HuH-7.5 (cell line): ENCODE measurements around the gene MRPL38.
"Not testable (repeated sequence)": the region's sequence is repeated elsewhere in the genome, so short reads cannot be mapped to it uniquely, and the experiment has no call there.

Source experiments
- DNase-seq: peaks from one replicate; pipeline ENCODE4 v3.0.0; 2011; ENCODE audit warnings: low spot score

Gene MRPL38

DNA sequence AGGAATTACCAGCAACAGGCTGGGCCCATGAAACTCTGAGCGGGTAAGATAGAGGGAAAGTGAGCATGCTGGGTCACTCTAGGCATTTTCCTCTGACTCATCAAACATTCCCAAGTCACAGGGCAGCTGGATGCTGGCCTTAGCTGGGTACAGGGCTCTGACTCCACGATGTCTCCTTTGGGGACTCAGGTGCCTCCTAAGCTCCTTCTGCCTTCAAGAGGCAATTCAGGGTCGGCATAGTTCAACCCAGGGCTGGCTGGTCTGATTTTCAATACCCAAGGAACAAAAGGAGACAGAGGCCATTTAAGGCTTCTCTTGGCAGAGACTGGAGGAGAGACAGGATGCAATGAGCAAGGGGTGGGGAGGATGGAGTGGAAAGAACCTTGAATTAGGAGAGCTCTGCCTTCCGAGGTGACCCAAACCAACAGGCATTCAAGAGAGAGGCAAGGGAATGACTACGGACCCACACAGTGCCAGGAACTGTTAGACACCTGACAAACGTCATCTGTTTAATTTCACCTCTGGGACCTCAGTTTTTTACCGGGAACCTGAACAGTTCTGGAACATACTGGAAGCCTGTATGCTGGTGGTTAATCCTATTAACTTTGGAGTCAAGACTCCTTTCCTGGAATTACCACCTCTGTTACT lies 50.5 kb downstream of the MRPL38 start:
- no peak for DNase-seq

DNA sequence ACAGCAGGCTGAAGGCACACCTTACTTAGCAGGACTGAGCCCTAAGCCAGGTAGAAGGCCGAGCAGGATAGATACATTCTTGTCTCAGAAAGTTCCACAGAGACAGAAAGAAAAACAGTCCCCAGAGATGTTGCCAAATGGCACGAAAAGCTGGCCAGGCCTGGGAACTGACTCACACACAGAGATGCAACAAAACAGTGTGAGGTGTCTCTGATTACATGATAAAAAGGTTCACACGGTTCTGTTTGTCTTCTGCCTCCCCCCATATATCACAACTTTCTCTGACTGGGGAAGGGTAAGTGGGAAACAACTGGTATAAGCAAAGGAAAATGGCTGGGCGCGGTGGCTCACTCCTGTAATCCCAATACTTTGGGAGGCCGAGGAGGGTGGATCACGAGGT lies 51.3 kb downstream of the MRPL38 start:
- no peak for DNase-seq

- not testable (repeated sequence) for DNase-seq
These were observed 53.0 kb downstream of the MRPL38 start for GRCh38 chr17:75851693-75851991.

DNA sequence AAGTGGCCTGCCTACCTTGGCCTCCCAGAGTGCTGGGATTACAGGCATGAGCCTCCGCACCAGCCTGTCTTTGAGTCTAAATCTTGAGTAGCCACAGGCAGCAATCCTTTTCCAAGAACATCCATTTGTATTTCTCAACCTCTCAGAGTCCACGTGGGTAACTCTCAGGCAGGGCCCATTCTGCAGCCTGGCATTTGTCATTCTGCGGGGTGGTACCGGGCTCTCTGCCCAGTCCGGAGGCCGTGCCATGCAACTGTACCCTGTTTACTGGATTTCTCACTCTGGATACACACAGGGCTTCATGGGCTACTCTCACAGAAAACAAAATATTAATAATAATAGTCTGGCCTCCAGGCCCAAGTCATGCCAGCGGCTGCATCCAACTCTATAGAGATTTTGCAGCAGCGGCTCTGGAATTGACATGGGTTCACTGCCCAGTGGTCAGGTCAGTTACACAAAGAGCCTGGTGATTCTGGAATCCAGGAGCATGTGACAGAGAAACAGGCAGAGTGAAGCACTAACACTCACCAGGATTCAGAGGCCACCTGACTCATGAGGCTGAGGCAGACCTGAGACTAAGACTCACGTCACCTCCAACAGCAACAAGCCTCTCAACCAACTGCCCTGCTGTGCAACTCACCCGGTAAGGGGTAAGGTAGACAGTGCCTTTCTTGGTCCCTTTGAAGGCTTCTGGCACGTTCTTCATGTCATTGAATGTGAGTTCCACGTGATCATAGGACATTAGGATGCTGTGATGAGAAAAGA lies 53.6 kb downstream of the MRPL38 start:
- no peak for DNase-seq

DNA sequence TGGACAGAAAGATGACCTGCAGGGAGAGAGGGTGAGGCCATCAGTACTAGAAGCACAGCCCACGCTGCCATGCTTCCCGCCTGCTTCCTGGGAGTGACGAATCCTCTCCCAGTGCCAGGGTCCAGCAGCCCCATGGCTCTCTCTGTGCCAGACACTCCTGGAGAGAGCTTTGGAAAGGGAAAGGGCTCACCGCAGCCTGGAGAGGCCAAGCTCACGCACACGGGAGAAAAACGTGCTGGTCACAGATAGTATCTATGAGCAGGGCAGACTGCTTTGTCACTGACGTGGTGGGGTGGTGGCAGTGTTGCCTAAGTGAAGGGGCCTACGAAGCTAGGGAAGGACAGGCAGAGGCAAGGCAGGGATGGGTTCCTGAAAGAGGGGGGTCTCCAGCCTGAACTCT lies 55.0 kb downstream of the MRPL38 start:
- no peak for DNase-seq

DNA sequence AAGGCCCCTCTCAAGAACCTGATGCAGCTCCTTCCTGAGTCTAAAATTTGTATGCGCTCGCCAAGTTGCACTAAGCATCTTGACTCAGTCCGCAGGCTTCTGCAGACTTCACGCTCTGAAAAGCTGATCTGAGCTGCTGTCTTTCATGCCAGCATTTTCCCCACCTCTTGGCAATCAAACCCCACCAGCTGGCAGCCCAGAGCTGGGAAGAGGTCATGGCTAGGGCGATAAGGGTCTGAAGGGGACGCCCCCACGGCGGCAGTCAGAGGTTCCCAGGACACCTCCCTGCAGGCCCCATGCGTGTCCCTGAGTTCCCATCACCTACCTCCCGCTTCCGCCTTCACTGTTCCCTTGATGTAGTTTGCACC lies 55.4 kb downstream of the MRPL38 start:
- DNase-seq = no peak
